ENCODE results near the gene KCNK10.
A peak's percentile ranks its signal among the peaks of the same experiment; 100 is the strongest.

The KCNK10 gene

DNA sequence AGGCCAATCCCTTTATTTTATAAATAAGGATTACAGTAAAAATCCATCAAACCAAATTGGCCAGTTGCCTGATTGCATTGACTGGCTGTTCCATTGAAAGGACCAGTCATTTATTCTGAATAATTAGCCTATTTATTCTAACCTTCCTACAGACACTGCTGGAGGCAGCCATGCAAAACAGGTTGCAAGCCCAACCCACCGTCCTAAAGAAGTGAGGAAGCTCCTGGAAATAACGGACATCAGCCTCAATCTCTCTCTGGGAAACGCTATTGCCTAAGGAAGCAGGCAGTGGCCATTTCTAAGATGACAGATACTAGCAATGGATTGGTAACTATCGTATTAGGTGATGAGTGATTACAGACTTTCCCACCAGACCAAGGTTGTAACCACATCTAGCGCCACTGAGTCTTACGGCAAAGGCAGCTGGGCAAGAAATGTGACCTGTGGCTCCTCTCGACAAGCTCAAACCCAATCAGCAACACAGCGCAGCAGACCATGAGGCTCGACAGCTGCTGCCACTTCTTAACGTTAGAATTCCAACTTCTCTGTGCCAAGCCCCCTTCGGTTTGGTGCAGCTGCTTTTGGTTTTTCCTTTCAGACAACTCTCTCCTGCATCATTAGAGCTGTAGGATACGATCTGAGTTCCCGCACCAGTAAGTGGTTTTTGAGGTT is 134.2 kb downstream of the KCNK10 start:
- DNase-seq: no peak

- no peak for DNase-seq
Observed at GRCh38 chr14:88185843-88186242, 137.2 kb downstream of the KCNK10 start.

- no peak for DNase-seq
Observed at GRCh38 chr14:88184956-88185355, 138.1 kb downstream of the KCNK10 start.

GRCh38 chr14:88181072-88181471 is 142.0 kb downstream of the KCNK10 start:
- no peak for DNase-seq

GRCh38 chr14:88179716-88180115 is 143.4 kb downstream of the KCNK10 start:
- no peak for DNase-seq

DNA sequence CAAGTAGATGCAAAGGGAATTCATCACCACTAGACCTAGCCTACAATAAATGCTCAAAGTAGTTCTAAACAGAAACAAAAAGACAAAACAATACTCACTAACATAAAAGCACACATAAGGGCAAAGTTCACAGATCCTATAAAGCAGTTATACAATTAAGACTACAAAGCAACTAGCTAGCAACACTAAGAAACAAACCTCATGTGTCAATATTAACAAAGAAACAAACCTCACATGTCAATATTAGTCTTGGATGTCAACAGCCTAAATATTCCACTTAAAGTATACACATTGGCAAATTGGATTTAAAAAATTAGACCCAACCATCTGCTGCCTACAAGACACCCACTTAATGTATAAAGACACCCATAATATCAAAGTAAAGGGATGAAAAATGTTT is 152.7 kb downstream of the KCNK10 start:
- DNase-seq: no peak

DNA sequence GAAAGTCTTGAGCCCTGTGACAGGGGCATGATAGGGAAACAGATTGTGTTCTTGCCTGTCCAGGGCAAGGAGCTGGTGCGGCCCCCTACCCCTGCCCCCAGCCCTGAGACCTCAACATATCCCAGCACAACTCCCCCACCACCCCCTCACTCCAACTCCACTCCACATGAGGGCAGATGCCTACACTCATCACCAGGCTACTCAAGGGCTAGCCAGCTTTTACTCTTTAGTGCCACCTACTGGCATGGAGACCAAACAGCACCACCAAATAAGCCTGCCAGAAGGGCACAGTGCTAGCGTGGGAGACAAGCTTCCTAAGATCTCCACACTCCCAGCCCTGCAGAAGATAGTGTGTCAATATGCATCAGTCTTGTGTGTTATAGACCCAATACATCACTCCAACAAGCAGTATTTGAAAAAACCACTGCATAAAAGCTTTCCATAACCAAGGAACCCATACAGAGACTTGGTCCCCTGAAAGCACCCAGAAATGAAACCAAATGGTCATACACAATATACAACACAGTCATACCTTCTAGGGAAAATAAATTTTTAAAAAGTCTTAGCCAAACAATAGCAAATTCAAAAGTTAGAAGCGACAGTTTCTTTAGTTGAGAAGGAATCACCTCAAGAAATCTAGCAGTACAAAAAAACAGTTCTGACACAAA is 154.4 kb downstream of the KCNK10 start:
- DNase-seq: peak in 1 of 58 donors; percentile 3

GRCh38 chr14:88168025-88168424 is 155.0 kb downstream of the KCNK10 start:
- no peak for DNase-seq

- no peak for DNase-seq
Observed at GRCh38 chr14:88166616-88167015, 156.5 kb downstream of the KCNK10 start.

- no peak for DNase-seq
Observed at GRCh38 chr14:88164906-88165534, 158.0 kb downstream of the KCNK10 start.

DNA sequence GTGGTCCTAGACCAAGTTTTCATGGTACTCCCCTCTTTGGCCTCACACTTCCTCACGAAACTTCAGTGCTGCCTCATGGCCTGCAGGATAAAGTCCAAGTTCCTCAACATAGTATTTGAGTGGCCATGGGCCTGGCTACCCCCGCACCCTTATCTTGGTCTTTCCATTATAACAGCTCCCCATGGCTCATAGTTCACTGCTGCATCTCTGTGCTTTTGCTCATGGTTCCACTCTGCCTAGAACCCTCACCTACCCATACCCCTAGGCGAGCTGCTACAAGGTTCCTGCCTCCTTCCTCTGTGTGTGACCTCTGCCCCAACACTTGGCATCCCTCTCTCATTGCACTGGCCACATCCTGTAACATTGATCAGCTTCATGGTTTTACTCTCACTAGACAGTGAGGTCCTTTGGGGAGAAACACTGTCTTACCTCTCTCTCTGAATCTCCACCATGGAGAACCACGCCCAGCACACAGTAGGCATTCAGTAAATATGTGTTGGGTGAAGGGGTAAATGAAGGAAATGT is 159.3 kb downstream of the KCNK10 start:
- DNase-seq: no peak

DNA sequence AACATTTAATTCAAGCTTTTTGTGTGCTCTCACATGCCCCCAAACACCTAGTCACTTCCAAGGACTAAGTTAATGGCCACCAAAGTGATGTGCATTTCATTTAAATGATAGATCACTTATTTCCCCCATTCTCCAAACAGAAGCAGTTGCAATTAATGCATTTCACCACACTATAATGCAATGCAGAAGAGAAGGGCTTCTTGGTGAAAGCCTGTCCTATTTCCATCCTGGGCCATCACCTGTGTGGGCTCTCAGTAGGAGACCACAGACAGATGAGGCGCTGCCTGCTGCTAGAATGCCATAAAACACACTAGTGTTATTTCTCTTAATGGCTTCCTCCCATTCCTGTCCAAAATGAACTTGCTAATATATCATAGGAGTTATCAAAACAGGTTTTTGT is 166.9 kb downstream of the KCNK10 start:
- no peak for DNase-seq

GRCh38 chr14:88154926-88155325 is 168.1 kb downstream of the KCNK10 start:
- no peak for DNase-seq

DNA sequence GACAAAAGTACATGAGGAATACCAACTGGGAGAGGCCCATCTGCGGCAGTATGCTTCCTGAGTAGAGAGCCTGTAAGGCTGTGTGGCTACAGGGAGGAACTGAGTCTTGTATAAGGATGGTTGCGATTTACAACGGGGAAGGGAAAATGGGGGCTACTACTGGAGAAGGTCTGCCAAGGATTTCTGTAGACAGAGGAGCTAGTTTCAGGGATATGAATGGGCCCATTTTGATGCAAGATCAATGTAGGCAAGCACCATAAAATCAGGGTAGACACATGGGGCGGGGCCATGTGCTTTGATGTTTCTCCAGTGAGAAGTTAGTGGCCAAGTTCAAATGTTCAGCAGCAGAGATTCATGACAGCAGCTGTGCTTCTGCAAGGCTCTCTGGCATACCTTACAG is 168.7 kb downstream of the KCNK10 start:
- no peak for DNase-seq

DNA sequence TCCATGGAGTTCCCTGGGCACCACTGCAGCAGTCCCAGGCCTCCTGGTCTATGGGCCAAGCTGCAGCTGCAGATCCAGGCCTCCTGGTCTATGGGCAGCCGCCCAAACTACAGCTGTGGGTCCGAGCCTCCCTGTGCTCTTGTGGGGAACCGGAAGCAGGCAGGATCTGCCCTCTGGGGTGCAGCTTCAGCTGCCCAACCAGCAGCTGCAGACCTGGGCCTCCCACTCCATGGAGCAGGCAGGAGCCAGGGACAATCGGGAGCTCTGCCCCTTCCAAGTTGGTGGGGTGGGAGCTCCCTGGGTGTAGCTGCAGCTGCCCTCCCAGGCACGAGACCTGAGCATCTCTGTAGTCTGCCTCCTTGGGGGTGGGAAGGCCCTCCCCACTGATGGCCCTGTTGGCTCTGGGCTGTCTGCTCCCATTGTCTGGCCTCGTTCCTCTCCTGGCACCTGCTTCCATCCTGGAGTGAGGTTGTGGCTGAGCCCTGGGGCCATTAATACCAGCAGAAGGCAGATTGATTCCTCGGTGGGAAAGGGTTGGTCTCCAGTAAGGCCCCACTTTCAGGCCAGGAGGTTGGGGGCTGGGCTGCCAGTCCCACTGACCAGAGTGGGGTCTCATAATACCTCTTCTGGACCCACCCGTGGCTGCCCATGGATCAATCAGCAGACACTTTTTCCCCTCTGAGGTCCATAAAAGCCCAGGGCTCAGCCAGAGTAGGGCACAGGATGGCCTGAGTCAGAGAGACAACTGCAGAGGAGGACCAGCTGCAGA is 176.0 kb downstream of the KCNK10 start:
- DNase-seq: no peak

DNA sequence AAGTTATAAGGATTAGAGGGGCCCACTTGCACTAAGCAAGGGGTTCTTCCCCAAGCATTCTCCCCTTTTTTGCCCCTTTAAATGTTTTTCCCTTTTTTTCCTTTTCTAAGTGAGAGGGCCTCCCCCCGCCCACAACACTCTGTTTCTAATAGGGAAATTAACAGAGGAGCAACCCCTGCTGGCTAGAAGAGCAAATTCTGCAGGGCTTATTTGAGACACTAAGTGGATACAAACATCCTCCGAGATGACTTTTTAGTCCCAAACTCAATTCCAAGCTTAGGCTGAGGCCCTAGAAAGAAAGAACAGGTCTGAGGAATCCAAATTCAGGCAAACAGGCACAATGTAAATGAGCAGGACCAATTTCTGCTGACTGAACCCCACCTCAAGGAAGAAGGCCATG is 179.3 kb downstream of the KCNK10 start:
- no peak for DNase-seq

- DNase-seq: no peak
Observed at GRCh38 chr14:88142997-88143396, 180.1 kb downstream of the KCNK10 start.

- no peak for DNase-seq
Observed at GRCh38 chr14:88140874-88141273, 182.2 kb downstream of the KCNK10 start.

DNA sequence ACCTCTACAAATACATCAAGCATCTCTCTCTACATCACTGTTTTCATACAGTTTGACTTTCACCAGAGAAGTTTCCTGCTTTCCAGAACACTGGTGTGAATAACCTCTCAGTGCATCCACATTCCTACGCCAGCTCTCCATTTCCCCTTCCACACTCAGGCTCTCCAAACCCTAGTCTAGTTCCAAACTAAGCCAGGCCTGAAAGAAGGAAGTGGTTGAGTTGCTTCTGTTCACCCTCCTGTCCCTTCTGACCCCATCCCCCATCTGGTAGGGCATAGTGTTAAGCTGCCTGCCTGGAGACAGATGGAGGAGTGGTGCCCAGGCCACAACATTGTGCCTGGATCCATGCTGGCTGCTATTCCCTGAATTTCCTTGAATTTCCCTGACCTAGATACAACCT is 185.7 kb downstream of the KCNK10 start:
- peak in 1 of 58 donors; percentile 4 for DNase-seq

All from anterior cingulate cortex (tissue), 58 donors.